ENCODE measurements around the gene WFIKKN1.

DNA sequence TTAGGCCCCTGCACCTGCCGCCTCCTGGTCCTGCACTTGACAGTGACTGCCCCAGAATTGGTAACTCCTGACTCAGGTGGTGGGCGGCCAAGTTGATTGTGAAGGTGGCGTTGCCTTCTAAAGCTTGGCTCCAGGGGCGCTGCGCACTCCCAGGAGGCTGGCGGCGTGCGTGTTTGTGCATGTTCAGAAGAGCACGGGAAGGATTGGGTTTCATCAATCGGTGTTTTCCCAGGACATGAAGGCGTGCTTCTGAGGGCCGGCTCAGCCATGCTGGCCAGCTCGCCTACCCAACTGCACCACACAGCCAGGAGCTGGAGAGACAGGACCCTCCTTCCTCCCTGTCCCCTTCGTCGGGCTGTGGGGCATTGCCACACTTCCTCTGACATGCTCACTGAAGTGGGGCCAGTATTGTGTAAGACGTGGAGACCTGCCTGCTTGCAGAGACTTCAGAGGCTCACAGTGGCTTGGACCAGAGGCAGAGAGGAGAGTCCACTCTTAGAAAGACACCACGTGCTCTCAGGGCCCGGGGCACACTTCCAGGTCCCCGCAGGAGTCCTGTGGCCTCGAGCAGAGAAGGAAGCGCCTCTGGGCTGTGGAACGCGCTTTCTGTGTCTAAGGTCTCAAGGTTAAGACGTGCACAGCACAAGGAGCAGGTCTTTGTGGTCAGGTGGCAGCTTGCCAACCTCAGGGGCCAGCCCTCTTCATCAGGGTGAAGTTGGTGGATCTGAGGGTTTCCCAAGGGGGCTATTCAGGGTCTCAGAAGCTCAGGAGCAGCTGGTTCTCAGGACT is 38.1 kb upstream of the WFIKKN1 start:
- TF ChIP-seq RAD21 (IDR thresholded peaks at IDR 0.05; ENCODE audit: low read length) (no peak), RFX5 (IDR thresholded peaks at IDR 0.05; ENCODE audit: low read depth, low read length) (no peak), FOS (IDR thresholded peaks at IDR 0.05; ENCODE audit: low read depth, low read length) (no peak), NFE2L2 (IDR thresholded peaks at IDR 0.05; ENCODE audit: low read depth, low read length) (no peak), CHD1 (IDR thresholded peaks at IDR 0.05; ENCODE audit: low read depth, low read length) (no peak), BHLHE40 (IDR thresholded peaks at IDR 0.05; ENCODE audit: low read depth, low read length) (no peak)
- TF ChIP-seq, protein P1, sequence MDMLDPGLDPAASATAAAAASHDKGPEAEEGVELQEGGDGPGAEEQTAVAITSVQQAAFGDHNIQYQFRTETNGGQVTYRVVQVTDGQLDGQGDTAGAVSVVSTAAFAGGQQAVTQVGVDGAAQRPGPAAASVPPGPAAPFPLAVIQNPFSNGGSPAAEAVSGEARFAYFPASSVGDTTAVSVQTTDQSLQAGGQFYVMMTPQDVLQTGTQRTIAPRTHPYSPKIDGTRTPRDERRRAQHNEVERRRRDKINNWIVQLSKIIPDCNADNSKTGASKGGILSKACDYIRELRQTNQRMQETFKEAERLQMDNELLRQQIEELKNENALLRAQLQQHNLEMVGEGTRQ (IDR thresholded peaks at IDR 0.05; ENCODE audit: low read depth, low read length), result no peak
- TF ChIP-seq, protein P2, sequence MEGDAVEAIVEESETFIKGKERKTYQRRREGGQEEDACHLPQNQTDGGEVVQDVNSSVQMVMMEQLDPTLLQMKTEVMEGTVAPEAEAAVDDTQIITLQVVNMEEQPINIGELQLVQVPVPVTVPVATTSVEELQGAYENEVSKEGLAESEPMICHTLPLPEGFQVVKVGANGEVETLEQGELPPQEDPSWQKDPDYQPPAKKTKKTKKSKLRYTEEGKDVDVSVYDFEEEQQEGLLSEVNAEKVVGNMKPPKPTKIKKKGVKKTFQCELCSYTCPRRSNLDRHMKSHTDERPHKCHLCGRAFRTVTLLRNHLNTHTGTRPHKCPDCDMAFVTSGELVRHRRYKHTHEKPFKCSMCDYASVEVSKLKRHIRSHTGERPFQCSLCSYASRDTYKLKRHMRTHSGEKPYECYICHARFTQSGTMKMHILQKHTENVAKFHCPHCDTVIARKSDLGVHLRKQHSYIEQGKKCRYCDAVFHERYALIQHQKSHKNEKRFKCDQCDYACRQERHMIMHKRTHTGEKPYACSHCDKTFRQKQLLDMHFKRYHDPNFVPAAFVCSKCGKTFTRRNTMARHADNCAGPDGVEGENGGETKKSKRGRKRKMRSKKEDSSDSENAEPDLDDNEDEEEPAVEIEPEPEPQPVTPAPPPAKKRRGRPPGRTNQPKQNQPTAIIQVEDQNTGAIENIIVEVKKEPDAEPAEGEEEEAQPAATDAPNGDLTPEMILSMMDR (conservative IDR thresholded peaks at IDR 0.05; ENCODE audit: low read depth, low read length), result no peak
- TF ChIP-seq, protein P3, sequence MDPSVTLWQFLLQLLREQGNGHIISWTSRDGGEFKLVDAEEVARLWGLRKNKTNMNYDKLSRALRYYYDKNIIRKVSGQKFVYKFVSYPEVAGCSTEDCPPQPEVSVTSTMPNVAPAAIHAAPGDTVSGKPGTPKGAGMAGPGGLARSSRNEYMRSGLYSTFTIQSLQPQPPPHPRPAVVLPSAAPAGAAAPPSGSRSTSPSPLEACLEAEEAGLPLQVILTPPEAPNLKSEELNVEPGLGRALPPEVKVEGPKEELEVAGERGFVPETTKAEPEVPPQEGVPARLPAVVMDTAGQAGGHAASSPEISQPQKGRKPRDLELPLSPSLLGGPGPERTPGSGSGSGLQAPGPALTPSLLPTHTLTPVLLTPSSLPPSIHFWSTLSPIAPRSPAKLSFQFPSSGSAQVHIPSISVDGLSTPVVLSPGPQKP (IDR thresholded peaks at IDR 0.05; ENCODE audit: borderline replicate concordance, low read depth, low read length), result no peak
